Measurements from ENCODE around the gene CCDC85A. TPM values are rescaled to one million over a fixed set of nuclear protein-coding genes. Genes with fewer than 3 reads are reported as not detected.

The CCDC85A gene
- total RNA-seq, 4 donors from 2014 or later = 0.42 to 2.1 (median 1.3) TPM

DNA sequence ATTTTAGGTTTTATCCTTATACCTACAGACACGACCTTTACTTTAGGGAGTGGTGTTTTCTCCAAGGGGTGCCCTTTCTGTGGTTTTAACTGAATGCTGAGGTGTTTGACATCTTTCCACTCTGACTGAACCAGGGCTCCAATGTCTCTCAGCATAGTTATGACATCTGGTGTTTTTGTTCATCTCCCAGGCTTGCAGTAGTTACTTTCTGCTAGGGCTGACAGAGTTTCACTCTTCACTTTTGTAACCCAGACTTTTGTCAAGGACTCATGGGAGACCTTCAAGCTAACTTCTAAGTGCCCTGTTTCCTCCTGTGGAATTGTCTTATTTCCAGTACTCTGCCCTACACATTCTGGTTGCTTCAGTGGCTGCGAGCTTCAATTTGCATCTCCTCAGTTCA lies 103.1 kb downstream of the CCDC85A start:
- TF ChIP-seq, protein P1, sequence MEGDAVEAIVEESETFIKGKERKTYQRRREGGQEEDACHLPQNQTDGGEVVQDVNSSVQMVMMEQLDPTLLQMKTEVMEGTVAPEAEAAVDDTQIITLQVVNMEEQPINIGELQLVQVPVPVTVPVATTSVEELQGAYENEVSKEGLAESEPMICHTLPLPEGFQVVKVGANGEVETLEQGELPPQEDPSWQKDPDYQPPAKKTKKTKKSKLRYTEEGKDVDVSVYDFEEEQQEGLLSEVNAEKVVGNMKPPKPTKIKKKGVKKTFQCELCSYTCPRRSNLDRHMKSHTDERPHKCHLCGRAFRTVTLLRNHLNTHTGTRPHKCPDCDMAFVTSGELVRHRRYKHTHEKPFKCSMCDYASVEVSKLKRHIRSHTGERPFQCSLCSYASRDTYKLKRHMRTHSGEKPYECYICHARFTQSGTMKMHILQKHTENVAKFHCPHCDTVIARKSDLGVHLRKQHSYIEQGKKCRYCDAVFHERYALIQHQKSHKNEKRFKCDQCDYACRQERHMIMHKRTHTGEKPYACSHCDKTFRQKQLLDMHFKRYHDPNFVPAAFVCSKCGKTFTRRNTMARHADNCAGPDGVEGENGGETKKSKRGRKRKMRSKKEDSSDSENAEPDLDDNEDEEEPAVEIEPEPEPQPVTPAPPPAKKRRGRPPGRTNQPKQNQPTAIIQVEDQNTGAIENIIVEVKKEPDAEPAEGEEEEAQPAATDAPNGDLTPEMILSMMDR (IDR thresholded peaks at IDR 0.05) = no peak
- TF ChIP-seq POLR2A (IDR thresholded peaks at IDR 0.05) = no peak
- 57 to 73% methylated on average over 2 of the region's 2 CpGs for WGBS, 2 donors
- intact Hi-C loops (cut with DNase I) = no loop called here
- Histone ChIP-seq H3K4me1 (no peaks in the 10 kb centered on the region), H3K4me3 (no peak overlapping the region), H3K9me3 (no peaks in the 10 kb centered on the region), H3K36me3 (no peaks in the 10 kb centered on the region), H3K27me3 (no peaks in the 10 kb centered on the region), H3K27ac (no peak overlapping the region)
- no peak for DNase-seq

DNA sequence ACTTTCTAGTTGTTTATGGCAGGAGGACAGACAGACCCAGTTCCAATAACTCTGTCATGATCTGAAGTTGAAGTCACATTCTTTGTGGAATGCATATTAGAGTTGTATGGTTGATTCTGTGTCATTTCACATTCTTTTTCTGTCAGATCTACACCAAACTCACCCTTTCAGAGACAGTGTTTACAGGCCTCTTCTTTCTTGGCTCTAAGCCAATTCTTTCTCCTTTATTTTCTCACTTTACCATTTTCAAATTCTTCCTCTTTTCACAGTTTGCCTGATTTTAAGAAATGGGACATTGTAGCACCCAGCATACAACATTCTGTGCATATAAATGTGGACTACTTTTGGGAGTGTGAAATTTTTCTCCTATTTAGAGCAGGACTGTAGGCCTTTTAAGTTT lies 103.7 kb downstream of the CCDC85A start:
- DNase-seq = no peak
- no peak overlapping the region for H3K27ac ChIP-seq

DNA sequence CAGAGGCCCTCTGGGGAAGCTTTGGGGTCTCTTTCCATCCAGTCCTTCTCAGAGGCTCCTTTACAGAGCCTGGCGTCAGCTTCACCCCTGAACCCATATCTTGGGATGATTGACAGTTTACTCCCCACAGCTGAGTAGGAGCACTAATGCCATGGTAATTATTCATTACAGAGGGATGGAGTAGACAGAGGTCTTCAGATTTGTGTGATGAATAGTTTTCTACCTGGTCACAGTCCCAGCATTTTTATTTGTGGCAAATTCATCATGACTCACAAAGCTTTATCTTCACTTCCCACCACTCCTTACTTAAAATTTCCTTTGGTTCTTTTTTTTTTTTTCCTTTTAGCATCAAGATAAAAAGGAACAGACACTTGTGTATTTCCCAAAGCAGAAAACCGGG lies 104.2 kb downstream of the CCDC85A start:
- WGBS, 2 donors = 67 to 70% methylated on average over 1 to 2 of the region's 2 CpGs
- no peak for TF ChIP-seq POLR2A (IDR thresholded peaks at IDR 0.05)
- H3K27ac ChIP-seq = no peak overlapping the region
- H3K9me3 ChIP-seq = no peaks in the 10 kb centered on the region
- no peaks in the 10 kb centered on the region for H3K4me1 ChIP-seq
- H3K27me3 ChIP-seq = no peaks in the 10 kb centered on the region
- intact Hi-C loops (cut with DNase I) = no loop called here
- H3K36me3 ChIP-seq = no peaks in the 10 kb centered on the region
- no peak for DNase-seq
- no peak overlapping the region for H3K4me3 ChIP-seq

More for the DNA sequence above, 103.7 kb downstream of the CCDC85A start:
- TF ChIP-seq, protein P1 (IDR thresholded peaks at IDR 0.05) = no peak
- TF ChIP-seq POLR2A (IDR thresholded peaks at IDR 0.05) = no peak
- H3K4me1 ChIP-seq = no peaks in the 10 kb centered on the region
- H3K36me3 ChIP-seq = no peaks in the 10 kb centered on the region
- no peaks in the 10 kb centered on the region for H3K27me3 ChIP-seq
- intact Hi-C loops (cut with DNase I) = no loop called here
- no peaks in the 10 kb centered on the region for H3K9me3 ChIP-seq
- no peak overlapping the region for H3K4me3 ChIP-seq

DNA sequence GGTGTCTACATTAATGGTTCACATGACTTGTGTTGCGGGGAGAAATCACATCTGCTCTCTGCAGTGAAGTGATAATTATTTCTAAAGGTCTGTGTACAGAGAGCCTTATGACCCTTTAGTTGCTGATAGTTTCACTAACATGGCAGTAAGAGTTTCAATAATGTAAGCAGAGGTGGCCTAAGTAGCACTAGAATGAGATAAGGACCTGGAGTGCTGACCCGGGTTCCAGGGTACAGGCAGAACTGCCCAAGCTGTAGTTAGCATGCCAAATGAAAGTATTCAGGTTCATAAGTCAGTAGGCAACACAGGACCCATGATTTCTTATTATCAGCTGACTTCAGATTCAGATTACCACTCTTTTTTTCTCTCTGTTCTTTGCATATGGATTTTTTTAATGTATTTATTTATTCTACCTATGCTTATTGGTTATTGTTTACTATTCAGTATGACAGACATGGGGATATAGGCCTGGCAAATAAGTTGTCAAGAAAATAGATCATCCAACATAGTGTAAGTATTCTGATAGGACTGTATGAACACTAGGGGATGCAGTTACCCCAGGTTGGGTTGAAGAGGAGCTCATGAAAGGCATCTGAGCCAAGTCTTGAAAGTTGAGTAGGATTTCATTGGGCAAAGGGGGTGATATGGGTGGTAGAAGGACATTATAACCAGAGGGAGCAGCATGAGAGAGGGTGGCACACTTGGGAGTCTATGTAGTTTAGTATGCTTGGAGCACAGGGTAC lies 105.2 kb downstream of the CCDC85A start:
- no peaks in the 10 kb centered on the region for H3K27me3 ChIP-seq
- intact Hi-C loops (cut with DNase I) = no loop called here
- no peaks in the 10 kb centered on the region for H3K4me1 ChIP-seq
- no peaks in the 10 kb centered on the region for H3K36me3 ChIP-seq
- 55 to 74% methylated on average over 2 of the region's 2 CpGs for WGBS, 2 donors
- H3K4me3 ChIP-seq = no peak overlapping the region
- TF ChIP-seq, protein P1 (IDR thresholded peaks at IDR 0.05) = no peak
- TF ChIP-seq POLR2A (IDR thresholded peaks at IDR 0.05) = no peak
- no peaks in the 10 kb centered on the region for H3K9me3 ChIP-seq
- no peak overlapping the region for H3K27ac ChIP-seq
- DNase-seq = no peak

DNA sequence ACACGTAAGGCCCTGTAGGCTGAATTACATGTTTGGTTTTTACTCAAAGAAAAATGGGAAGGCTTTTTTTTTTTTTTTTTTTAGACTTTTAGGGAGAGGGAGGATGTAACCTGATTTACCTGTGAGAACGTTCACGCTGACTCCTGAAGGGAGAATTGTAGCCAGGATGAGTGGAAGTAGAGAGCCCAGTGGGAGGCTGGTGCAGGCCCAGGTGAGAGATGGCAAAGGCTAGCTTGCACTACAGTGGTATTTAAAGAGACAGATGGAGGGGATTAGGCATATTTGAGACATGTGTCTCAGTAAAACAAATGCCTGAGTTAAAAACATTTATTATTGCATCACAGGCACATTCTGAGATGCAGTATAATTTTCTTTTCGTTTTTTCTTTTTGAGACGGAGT lies 107.9 kb downstream of the CCDC85A start:
- Histone ChIP-seq H3K27me3 (no peaks in the 10 kb centered on the region), H3K27ac (no peak overlapping the region), H3K36me3 (no peaks in the 10 kb centered on the region), H3K4me3 (no peak overlapping the region), H3K4me1 (no peaks in the 10 kb centered on the region), H3K9me3 (no peaks in the 10 kb centered on the region)
- TF ChIP-seq POLR2A (IDR thresholded peaks at IDR 0.05) = no peak
- TF ChIP-seq, protein P1 (IDR thresholded peaks at IDR 0.05) = no peak
- intact Hi-C loops (cut with DNase I) = no loop called here
- DNase-seq = no peak
- WGBS, 2 donors = 82 to 84% methylated on average over 5 of the region's 5 CpGs

DNA sequence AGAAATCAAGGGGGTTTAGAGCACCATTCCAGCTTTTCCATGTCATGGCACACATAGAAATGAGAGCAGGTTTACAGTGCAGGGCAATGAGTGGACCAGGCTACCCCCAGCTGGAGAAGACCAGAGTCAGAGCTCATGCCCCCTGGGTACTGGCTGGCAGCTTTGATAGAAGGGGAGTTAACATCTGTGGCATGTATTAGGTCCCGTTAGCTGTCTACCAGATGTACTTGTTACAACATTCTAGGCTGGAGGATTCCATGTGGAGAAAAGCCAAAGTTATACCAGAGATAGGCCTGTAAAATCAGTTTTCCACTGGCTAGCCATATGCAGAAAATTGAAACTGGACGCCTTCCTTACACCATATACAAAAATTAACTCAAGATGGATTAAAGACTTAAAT lies 109.2 kb downstream of the CCDC85A start:
- TF ChIP-seq, protein P1 (IDR thresholded peaks at IDR 0.05) = no peak
- TF ChIP-seq POLR2A (IDR thresholded peaks at IDR 0.05) = no peak
- no peak overlapping the region for H3K27ac ChIP-seq
- H3K4me3 ChIP-seq = no peak overlapping the region
- H3K4me1 ChIP-seq = no peaks in the 10 kb centered on the region
- intact Hi-C loops (cut with DNase I) = no loop called here
- DNase-seq = no peak
- H3K27me3 ChIP-seq = no peaks in the 10 kb centered on the region
- H3K9me3 ChIP-seq = no peaks in the 10 kb centered on the region
- 85 to 89% methylated on average over 2 of the region's 2 CpGs for WGBS, 2 donors
- H3K36me3 ChIP-seq = no peaks in the 10 kb centered on the region

All from esophagus squamous epithelium (tissue), 5 donors.